Naive B cell (primary cell): Measurements from ENCODE around the gene DESI2. TPM values are rescaled to one million over a fixed set of nuclear protein-coding genes. Genes with fewer than 3 reads are reported as not detected.

Source experiments
- polyA plus RNA-seq, 6 donors: library from polyadenylated mRNA; unstranded; fragments of 300-500 nt; fragmentation: Illumina TruSeq; gene quantifications; one replicate each; pipeline ENCODE4 v1.2.3, GENCODE V29; 2021; ENCODE audit warnings: low read depth in 6 of 6

The DESI2 gene
- polyA plus RNA-seq, 6 donors from 2014 or later: 17.2 to 23.8 (median 19.0) TPM

Other genes with a start within 250 kb of the DESI2 start
- 10 to 100 TPM; 19.4 to 28.9 (median 25.8) TPM for gene ADSS2, start 201.2 kb upstream of the DESI2 start, polyA plus RNA-seq
- 1 to 10 TPM in 3 of 6 donors, under 1 TPM in 3; 0.16 to 1.5 (median 0.91) TPM for gene CATSPERE, start 191.9 kb upstream of the DESI2 start, polyA plus RNA-seq
- gene COX20, start 182.5 kb downstream of the DESI2 start, polyA plus RNA-seq: 10 to 100 TPM; 33.5 to 70.9 (median 49.7) TPM
- 100 to 1,000 TPM; 131 to 412 (median 247) TPM for gene HNRNPU, start 211.4 kb downstream of the DESI2 start, polyA plus RNA-seq